ENCODE data around the gene CCDC9B. TPM values are rescaled to one million over a fixed set of nuclear protein-coding genes. Genes with fewer than 3 reads are reported as not detected.

The CCDC9B gene
- total RNA-seq (100 to 1,000 TPM in 3 of 4 donors, 10 to 100 TPM in 1; 71.9 to 144 (median 131) TPM), polyA plus RNA-seq (99.7 TPM)
- long read RNA-seq, donor 1, transcript CCDC9B-206 (11 exons, 3,022 nt) = major isoform, 6 of 28 reads
- long read RNA-seq, donor 1, partial matches to known transcripts = 16 of 28 reads
- long read RNA-seq, donor 1, other reads (novel, unspliced or antisense) = 6 of 28 reads
- long read RNA-seq, donor 2, transcript CCDC9B-206 (11 exons, 3,022 nt) = major isoform, 9 of 34 reads
- long read RNA-seq, donor 2, partial matches to known transcripts = 15 of 34 reads
- long read RNA-seq, donor 2, other reads (novel, unspliced or antisense) = 10 of 34 reads
- long read RNA-seq, donor 3, full-length matches to known transcripts = 6 of 50 reads
- long read RNA-seq, donor 3, partial matches to known transcripts = 28 of 50 reads
- long read RNA-seq, donor 3, other reads (novel, unspliced or antisense) = 16 of 50 reads
- long read RNA-seq, donor 4, transcript CCDC9B-206 (11 exons, 3,022 nt) = major isoform, 7 of 41 reads
- long read RNA-seq, donor 4, partial matches to known transcripts = 21 of 41 reads
- long read RNA-seq, donor 4, other reads (novel, unspliced or antisense) = 13 of 41 reads

DNA sequence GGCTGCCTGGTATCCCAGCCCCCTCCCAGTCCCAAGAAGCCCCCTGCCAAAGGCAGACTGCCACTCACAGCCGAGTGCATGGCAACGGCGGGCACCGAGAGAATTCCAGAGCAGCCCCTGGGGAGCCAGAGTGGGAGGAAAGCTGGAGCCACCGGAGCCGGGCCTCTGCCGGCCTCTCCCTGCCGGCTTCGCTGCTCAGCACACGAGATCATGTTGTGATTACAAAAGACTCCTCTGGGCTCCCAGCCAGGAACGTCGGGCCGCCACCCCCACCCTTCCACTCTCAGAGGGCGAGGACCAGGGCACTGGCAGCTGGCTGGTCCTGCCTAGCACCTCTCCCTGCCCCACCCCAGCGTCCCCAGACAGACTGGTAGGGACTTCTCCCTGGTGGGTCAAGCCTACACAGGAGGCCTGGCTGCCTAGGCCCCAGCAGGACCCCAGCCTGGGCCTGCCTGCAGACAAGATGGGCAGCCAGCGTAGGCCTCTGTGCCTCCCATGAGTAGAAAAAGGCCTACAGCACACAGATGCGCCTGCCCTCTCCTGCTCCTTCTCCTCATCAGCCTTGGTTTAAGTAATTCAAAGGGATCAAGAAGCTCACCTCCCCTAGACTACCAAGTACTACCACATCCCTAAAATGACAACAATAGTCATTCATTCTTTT lies at the start of gene CCDC9B:
CCDC9B (minus strand) TSS at position 200 of the 661 bp plus-strand sequence; CDS start at position 80, 120 bp downstream.
- Histone ChIP-seq H3K27ac (ENCODE audit: low read length) (peak within 1 kb of the TSS; percentile 92), H3K4me1 (ENCODE audit: control insufficient read depth, insufficient read depth, low read length) (peaks cover 19% of the 10 kb centered on the region), H3K4me3 (ENCODE audit: low read length) (peak within 1 kb of the TSS; percentile 35), H3K9me3 (ENCODE audit: control insufficient read depth, low read length) (no peaks in the 10 kb centered on the region), H3K27me3 (ENCODE audit: control insufficient read depth, insufficient read depth) (no peaks in the 10 kb centered on the region)
- peak; percentile 80 for ATAC-seq
- WGBS = 15% methylated on average over 17 of the region's 17 CpGs
- intact Hi-C loops (cut with DNase I) = loop anchor here in 1 of 4 donors (5.0 kb wide), 1 partner anchor 81 kb away; no protein-coding TSS in a partner anchor
- peak; percentile 90 to 96 (median 95) for DNase-seq

DNA sequence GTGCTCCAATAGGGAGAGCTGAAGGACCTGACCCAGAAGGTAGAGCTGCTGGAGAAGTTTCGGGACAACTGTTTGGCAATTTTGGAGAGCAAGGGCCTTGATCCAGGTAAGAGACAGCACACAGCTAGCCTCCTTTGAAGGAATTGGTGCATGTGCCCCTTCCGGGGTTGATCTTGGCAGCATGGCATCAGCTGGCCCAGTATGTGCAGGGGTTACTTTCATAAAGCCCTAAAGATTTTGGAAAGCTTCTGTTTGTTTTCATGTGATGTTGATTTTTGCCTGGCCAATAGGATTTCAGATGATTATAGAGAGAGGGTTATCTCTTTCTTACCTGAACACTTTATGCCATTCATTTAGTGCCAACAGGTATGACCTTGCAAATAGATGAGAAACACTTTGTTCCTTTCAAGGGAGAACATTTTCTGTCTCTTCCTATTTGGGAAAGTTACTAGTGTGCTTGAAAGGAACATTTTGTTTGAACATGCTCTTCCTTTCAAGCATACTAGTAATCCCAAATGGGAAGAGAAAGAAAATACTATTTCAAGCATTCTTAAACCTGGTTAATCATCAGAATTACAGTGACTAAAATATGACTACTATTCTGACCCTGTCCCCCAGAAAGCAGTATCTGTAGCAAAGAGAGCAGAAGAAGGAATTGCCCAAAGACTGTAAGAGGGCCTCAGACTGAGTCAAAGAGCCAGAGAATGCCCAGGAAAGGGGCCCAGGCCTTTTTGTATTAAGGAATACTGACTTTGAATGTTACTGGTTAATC lies 49.3 kb upstream of the CCDC9B start:
- peaks cover 2% of the 10 kb centered on the region for H3K4me1 ChIP-seq (ENCODE audit: control insufficient read depth, insufficient read depth, low read length)
- no peak for DNase-seq
- ATAC-seq = no peak
- H3K27me3 ChIP-seq (ENCODE audit: control insufficient read depth, insufficient read depth) = no peaks in the 10 kb centered on the region
- intact Hi-C loops (cut with DNase I) = no loop called here
- H3K9me3 ChIP-seq (ENCODE audit: control insufficient read depth, low read length) = no peaks in the 10 kb centered on the region
- peak overlapping the region; percentile 19 for H3K27ac ChIP-seq (ENCODE audit: low read length)
- H3K4me3 ChIP-seq (ENCODE audit: low read length) = no peak overlapping the region
- 95% methylated on average over 2 of the region's 2 CpGs for WGBS

DNA sequence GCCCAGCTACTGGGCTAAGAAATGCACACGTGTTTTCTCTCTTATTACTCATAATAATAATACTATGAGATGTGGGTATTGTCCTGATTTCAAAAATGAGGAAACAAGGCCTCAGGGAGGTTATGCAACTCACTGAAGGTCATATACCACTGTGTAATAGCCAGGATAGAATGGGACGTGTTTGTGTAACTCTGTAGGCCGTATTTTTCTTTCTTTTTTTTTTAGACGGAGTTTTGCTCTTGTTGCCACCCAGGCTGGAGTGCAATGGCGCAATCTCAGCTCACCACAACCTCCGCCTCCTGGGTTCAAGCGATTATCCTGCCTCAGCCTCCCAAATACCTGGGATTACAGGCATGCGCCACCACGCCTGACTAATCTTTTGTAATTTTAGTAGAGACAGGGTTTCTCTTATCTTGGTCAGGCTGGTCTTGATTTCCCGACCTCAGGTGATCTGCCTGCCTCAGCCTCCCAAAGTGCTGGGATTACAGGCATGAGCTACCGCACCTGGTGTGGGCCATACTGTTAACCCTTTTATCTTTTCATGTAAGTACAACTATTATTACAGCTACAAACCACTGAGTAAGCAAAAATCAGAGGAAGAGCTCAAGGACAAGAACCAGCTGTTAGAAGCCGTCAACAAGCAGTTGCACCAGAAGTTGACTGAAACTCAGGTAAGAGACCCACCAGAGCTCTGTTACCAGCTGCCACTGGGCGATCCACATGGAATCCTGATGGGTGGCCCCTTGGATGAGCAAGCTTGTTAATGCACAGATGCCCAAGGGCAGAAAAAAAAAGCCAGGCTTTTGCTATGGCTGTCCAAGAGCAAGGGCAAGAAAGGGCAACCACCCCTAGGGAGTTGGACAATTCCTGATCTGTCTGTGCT lies 48.4 kb upstream of the CCDC9B start:
- intact Hi-C loops (cut with DNase I) = no loop called here
- peak overlapping the region; percentile 19 for H3K27ac ChIP-seq (ENCODE audit: low read length)
- H3K4me3 ChIP-seq (ENCODE audit: low read length) = no peak overlapping the region
- peaks cover 2% of the 10 kb centered on the region for H3K4me1 ChIP-seq (ENCODE audit: control insufficient read depth, insufficient read depth, low read length)
- H3K27me3 ChIP-seq (ENCODE audit: control insufficient read depth, insufficient read depth) = no peaks in the 10 kb centered on the region
- no peak for DNase-seq
- WGBS = 88% methylated on average over 13 of the region's 13 CpGs
- peak; percentile 44 to 47 for ATAC-seq
- no peaks in the 10 kb centered on the region for H3K9me3 ChIP-seq (ENCODE audit: control insufficient read depth, low read length)

DNA sequence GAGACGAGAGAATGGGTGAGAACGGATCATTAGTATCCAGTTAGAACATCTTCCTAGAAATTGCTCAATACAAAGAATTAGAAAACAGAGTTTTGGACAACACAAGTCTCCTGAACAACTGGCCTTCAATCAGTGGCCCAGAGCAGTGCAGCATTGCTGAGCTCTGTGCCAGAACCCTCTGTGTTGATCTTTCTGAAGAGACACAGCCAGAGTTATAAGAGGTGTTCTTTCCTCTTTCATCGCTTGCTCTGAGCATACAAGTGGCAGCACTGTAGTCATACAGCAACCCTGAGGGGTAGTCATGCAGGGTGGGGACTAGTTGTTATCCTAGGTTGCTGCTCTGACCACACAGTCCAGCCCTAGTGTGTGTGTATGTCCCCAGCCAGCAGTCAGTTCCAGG lies 45.7 kb upstream of the CCDC9B start:
- Histone ChIP-seq H3K4me3 (ENCODE audit: low read length) (no peak overlapping the region), H3K9me3 (ENCODE audit: control insufficient read depth, low read length) (no peaks in the 10 kb centered on the region), H3K27ac (ENCODE audit: low read length) (no peak overlapping the region), H3K4me1 (ENCODE audit: control insufficient read depth, insufficient read depth, low read length) (peaks cover 2% of the 10 kb centered on the region), H3K27me3 (ENCODE audit: control insufficient read depth, insufficient read depth) (no peaks in the 10 kb centered on the region)
- ATAC-seq = no peak
- no peak for DNase-seq
- intact Hi-C loops (cut with DNase I) = no loop called here
- WGBS = 97% methylated on average over 3 of the region's 3 CpGs

DNA sequence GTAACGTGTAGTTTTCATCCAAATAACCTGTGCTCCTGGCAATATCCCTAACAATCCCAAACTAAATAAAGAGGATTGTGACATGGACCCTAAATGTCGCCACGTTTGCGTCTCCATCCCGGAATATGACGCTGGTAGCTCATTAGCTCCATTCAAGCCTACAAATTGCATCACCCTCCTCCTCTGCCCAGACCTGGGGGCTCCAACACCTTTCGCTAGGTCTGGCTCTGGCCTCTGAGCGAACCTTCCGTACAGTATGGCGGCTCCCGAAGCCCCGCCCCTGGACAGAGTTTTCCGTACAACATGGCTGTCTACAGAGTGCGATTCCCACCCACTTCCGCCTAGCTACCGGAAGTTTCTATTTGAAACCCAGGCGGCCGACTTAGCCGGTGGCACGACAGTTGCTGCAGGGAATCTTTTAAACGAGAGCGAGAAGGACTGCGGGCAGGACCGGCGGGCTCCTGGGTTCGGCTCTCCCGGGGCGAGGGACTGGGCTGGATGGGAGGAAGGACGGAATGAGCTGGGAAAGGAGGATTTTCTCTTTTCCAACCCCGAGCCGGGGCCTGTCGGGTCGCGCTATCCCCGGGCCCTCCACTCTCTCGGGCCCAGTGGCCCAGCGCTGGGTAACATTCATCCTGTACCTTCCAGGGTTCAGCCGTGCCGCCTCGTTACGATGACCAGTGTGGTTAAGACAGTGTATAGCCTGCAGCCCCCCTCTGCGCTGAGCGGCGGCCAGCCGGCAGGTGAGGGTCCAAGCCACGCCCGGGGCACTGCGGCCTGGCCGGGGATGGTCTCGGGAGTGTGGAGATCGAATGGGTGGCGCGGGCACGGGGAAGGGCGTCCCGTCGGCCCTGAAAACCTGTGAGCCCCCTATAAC lies 42.1 kb upstream of the CCDC9B start, which contains the start of gene KNSTRN:
KNSTRN (plus strand) TSS at position 142 of the 877 bp plus-strand sequence; CDS start at position 257, 115 bp downstream.
- WGBS = 3% methylated on average over 57 of the region's 57 CpGs
- Histone ChIP-seq H3K4me1 (ENCODE audit: control insufficient read depth, insufficient read depth, low read length) (no peaks in the 10 kb centered on the region), H3K9me3 (ENCODE audit: control insufficient read depth, low read length) (no peaks in the 10 kb centered on the region), H3K4me3 (ENCODE audit: low read length) (peak within 1 kb of the TSS; percentile 78), H3K27me3 (ENCODE audit: control insufficient read depth, insufficient read depth) (no peaks in the 10 kb centered on the region), H3K27ac (ENCODE audit: low read length) (no peak within 1 kb of the TSS)
- peak; percentile 92 to 97 (median 95) for DNase-seq
- intact Hi-C loops (cut with DNase I) = no loop called here
- peak; percentile 97 to 98 for ATAC-seq

DNA sequence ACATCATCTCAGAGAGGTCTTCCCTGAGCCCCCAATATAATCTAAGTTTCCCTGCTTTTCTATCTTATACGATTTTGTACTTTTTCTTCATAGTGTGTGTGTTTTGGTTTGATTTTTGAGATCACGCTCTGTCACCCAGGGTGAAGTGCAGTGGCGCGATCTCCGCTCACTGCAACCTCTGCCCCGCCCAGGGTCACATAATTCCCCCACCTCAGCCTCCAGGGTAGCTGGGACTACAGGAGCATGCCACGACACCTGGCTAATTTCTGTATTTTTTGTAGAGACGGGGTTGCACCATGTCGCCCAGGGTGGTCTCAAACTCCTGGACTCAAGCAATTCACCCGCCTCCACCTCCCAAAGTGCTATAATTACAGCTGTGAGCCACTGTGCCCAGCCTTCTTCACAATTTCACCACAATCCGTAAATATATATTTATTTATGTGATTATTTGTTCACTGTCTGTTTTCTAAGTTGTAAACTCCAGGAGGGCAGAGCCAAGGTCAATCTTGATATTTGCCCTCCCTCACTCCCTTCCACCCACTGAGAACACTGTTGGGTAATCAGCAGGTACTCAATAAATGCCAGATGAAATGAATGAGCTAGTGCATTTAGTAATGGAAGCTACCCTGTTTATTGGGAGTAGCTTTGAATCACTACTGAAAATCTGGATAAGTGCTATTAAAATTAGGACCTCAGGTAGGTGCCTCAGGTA lies 41.2 kb upstream of the CCDC9B start:
- Histone ChIP-seq H3K9me3 (ENCODE audit: control insufficient read depth, low read length) (no peaks in the 10 kb centered on the region), H3K4me3 (ENCODE audit: low read length) (no peak overlapping the region), H3K4me1 (ENCODE audit: control insufficient read depth, insufficient read depth, low read length) (no peaks in the 10 kb centered on the region), H3K27me3 (ENCODE audit: control insufficient read depth, insufficient read depth) (no peaks in the 10 kb centered on the region), H3K27ac (ENCODE audit: low read length) (no peak overlapping the region)
- ATAC-seq = no peak
- DNase-seq = no peak
- 93% methylated on average over 11 of the region's 11 CpGs for WGBS
- intact Hi-C loops (cut with DNase I) = no loop called here

DNA sequence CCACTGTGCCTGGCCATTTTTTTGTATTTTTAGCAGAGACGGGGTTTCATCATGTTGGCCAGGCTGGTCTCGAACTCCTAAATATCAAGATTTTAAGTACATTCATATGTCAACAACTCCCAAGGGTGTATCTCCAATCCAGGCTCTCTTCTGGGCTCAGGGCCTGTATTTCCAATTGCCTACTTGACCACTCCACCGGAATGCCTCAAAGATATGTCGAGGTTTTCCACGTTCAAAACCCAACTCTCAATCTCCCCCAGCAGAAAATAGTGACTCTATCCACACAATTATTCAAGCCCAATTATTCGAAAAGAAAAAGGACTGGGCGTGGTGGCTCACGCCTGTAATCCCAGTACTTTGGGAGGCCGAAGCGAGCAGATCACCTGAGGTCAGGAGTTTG lies 39.9 kb upstream of the CCDC9B start:
- 95% methylated on average over 10 of the region's 10 CpGs for WGBS
- no peak for ATAC-seq
- no peaks in the 10 kb centered on the region for H3K9me3 ChIP-seq (ENCODE audit: control insufficient read depth, low read length)
- H3K27ac ChIP-seq (ENCODE audit: low read length) = no peak overlapping the region
- intact Hi-C loops (cut with DNase I) = no loop called here
- no peaks in the 10 kb centered on the region for H3K27me3 ChIP-seq (ENCODE audit: control insufficient read depth, insufficient read depth)
- DNase-seq = no peak
- H3K4me1 ChIP-seq (ENCODE audit: control insufficient read depth, insufficient read depth, low read length) = no peaks in the 10 kb centered on the region
- H3K4me3 ChIP-seq (ENCODE audit: low read length) = no peak overlapping the region

GRCh38 chr15:40379853-40380252 lies 39.1 kb upstream of the CCDC9B start:
- H3K27ac ChIP-seq (ENCODE audit: low read length) = peak overlapping the region; percentile 78
- H3K4me3 ChIP-seq (ENCODE audit: low read length) = no peak overlapping the region
- peak in 1 of 3 donors; percentile 75 for DNase-seq
- WGBS = 11% methylated on average over 4 of the region's 4 CpGs
- H3K9me3 ChIP-seq (ENCODE audit: control insufficient read depth, low read length) = no peaks in the 10 kb centered on the region
- no peaks in the 10 kb centered on the region for H3K27me3 ChIP-seq (ENCODE audit: control insufficient read depth, insufficient read depth)
- no peaks in the 10 kb centered on the region for H3K4me1 ChIP-seq (ENCODE audit: control insufficient read depth, insufficient read depth, low read length)
- intact Hi-C loops (cut with DNase I) = no loop called here
- ATAC-seq = peak; percentile 62 to 72

DNA sequence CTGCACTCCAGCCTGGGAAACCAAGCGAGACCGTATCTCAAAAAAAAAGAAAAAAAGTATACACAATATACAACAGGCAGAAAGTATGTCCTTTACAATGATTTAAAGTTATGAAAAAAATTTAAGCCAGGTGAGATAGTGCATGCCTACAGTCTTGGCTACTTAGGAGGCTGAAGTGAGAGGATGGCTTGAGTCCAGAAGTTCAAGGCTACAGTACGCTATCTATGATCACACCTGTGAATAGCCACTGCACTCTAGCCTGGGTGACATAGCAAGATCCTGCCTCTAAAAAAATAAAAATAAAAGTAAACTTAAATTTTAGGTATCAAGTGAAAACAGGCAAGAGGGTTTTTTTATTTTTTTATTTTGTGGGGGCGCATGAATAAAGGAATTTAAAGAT lies 38.6 kb upstream of the CCDC9B start:
- peak overlapping the region; percentile 78 for H3K27ac ChIP-seq (ENCODE audit: low read length)
- H3K9me3 ChIP-seq (ENCODE audit: control insufficient read depth, low read length) = no peaks in the 10 kb centered on the region
- intact Hi-C loops (cut with DNase I) = no loop called here
- no peaks in the 10 kb centered on the region for H3K27me3 ChIP-seq (ENCODE audit: control insufficient read depth, insufficient read depth)
- ATAC-seq (no peak), DNase-seq (no peak)
- H3K4me1 ChIP-seq (ENCODE audit: control insufficient read depth, insufficient read depth, low read length) = no peaks in the 10 kb centered on the region
- 79% methylated on average over 4 of the region's 4 CpGs for WGBS
- H3K4me3 ChIP-seq (ENCODE audit: low read length) = no peak overlapping the region
